Mucosa of descending colon (tissue), 3 donors: ENCODE results near the gene COX20. TPM values are rescaled to one million over a fixed set of nuclear protein-coding genes. Genes with fewer than 3 reads are reported as not detected.

Source experiments
- ATAC-seq: fragments of 200-7000 bp; cut with Tn5 transposase; one replicate; pipeline ENCODE4 v1.9.1; 2020; ENCODE audit warnings: mild to moderate bottlenecking, moderate library complexity
- DNase-seq, 3 donors: peaks; one replicate each; pipeline ENCODE4 v3.0.0-alpha.2; 2020
- H3K36me3 ChIP-seq: fragments of 200-600 bp; one replicate; pipeline ENCODE4 v1.8.0; 2021; ENCODE audit warnings: low read depth, mild to moderate bottlenecking
- H3K4me1 ChIP-seq: fragments of 200-600 bp; one replicate; pipeline ENCODE4 v1.8.0; 2021; ENCODE audit warnings: low read depth, mild to moderate bottlenecking
- H3K4me3 ChIP-seq: fragments of 200-600 bp; one replicate; pipeline ENCODE4 v1.8.0; 2021; ENCODE audit warnings: mild to moderate bottlenecking
- H3K9me3 ChIP-seq: fragments of 200-600 bp; one replicate; pipeline ENCODE4 v1.8.0; 2021; ENCODE audit warnings: mild to moderate bottlenecking
- CTCF ChIP-seq: fragments of 200-600 bp; IDR thresholded peaks from one replicate; pipeline ENCODE4 v1.8.0; 2022; ENCODE audit warnings: antibody characterized with exemption, mild to moderate bottlenecking
- intact Hi-C, 2 donors: fragments of 100-400 bp; cut with DNase I in 1 of 2; cut with micrococcal nuclease in 1 of 2; formaldehyde crosslinking; loops; one replicate each; pipeline versions ENCODE4 v1.11.0 to v1.11.1; 2022; cut with DNase I, micrococcal nuclease
- total RNA-seq, 3 donors: library from RNA; stranded (reverse); fragmentation: NEBNext Ultra II Directional in 2 of 3; extraction: Animal tissue kit (Norgen Biotek cat#: 25700) in 2 of 3; gene quantifications; one replicate each; pipeline versions ENCODE4 v1.2.1 to v1.2.4, GENCODE V29; 2021 to 2023
- donor health status: DM: no; HTN: no; CAD: no; lungs with moderate emphysema.
- donor health status: DM: no; HTN: no; CAD: no.
- donor health status: DM: no; HTN: yes; CAD: no.

The COX20 gene
- total RNA-seq, 3 donors from 2014 or later, result 18.9 to 37.7 (median 32.3) TPM

- Histone ChIP-seq H3K4me3 (no peak overlapping the region), H3K9me3 (no peaks in the 10 kb centered on the region), H3K36me3 (peaks cover 4% of the 10 kb centered on the region), H3K4me1 (peaks cover 36% of the 10 kb centered on the region)
- intact Hi-C loops, result no loop called here
- no peak for TF ChIP-seq CTCF
- ATAC-seq (no peak), DNase-seq (no peak)
Observed at GRCh38 chr1:244837597-244838258, 2.3 kb downstream of the COX20 start.

GRCh38 chr1:244839656-244840055 lies 4.2 kb downstream of the COX20 start:
- H3K4me3 ChIP-seq, result no peak overlapping the region
- ATAC-seq (no peak), DNase-seq (no peak)
- intact Hi-C loops, result no loop called here
- peaks cover 4% of the 10 kb centered on the region for H3K36me3 ChIP-seq
- H3K4me1 ChIP-seq, result peaks cover 33% of the 10 kb centered on the region
- TF ChIP-seq CTCF, result no peak
- no peaks in the 10 kb centered on the region for H3K9me3 ChIP-seq

- H3K36me3 ChIP-seq, result peaks cover 2% of the 10 kb centered on the region
- no peaks in the 10 kb centered on the region for H3K9me3 ChIP-seq
Observed at GRCh38 chr1:244840219-244840794, 4.8 kb downstream of the COX20 start.

GRCh38 chr1:244841273-244841927 lies 5.9 kb downstream of the COX20 start:
- ATAC-seq, result peak; percentile 54
- no peak for DNase-seq
- intact Hi-C loops, result no loop called here
- no peak for TF ChIP-seq CTCF
- Histone ChIP-seq H3K36me3 (peaks cover 6% of the 10 kb centered on the region), H3K4me3 (no peak overlapping the region), H3K4me1 (peaks cover 29% of the 10 kb centered on the region), H3K9me3 (no peaks in the 10 kb centered on the region)

More at GRCh38 chr1:244840219-244840794, 4.8 kb downstream of the COX20 start:
- Histone ChIP-seq H3K4me3 (no peak overlapping the region), H3K4me1 (peaks cover 33% of the 10 kb centered on the region)
- TF ChIP-seq CTCF, result no peak
- ATAC-seq (no peak), DNase-seq (no peak)
- intact Hi-C loops, result no loop called here

GRCh38 chr1:244843148-244843978 lies 7.9 kb downstream of the COX20 start:
- peaks cover 6% of the 10 kb centered on the region for H3K36me3 ChIP-seq
- ATAC-seq, result no peak
- DNase-seq, result no peak
- H3K9me3 ChIP-seq, result no peaks in the 10 kb centered on the region
- peaks cover 15% of the 10 kb centered on the region for H3K4me1 ChIP-seq
- intact Hi-C loops, result no loop called here
- TF ChIP-seq CTCF, result no peak
- no peak overlapping the region for H3K4me3 ChIP-seq
